ENCODE measurements around the gene TLR2.

TLR2 gene, protein sequence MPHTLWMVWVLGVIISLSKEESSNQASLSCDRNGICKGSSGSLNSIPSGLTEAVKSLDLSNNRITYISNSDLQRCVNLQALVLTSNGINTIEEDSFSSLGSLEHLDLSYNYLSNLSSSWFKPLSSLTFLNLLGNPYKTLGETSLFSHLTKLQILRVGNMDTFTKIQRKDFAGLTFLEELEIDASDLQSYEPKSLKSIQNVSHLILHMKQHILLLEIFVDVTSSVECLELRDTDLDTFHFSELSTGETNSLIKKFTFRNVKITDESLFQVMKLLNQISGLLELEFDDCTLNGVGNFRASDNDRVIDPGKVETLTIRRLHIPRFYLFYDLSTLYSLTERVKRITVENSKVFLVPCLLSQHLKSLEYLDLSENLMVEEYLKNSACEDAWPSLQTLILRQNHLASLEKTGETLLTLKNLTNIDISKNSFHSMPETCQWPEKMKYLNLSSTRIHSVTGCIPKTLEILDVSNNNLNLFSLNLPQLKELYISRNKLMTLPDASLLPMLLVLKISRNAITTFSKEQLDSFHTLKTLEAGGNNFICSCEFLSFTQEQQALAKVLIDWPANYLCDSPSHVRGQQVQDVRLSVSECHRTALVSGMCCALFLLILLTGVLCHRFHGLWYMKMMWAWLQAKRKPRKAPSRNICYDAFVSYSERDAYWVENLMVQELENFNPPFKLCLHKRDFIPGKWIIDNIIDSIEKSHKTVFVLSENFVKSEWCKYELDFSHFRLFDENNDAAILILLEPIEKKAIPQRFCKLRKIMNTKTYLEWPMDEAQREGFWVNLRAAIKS

GRCh38 chr4:153684182-153684970 lies at the start of gene TLR2:
TSS of gene TLR2 (plus strand) at chr4:153684280. CDS start at chr4:153702908, 18,628 bp downstream.
- in situ Hi-C loops (cut with HindIII; ENCODE audit: low sequenced_read_pairs), result no loop called here

DNA sequence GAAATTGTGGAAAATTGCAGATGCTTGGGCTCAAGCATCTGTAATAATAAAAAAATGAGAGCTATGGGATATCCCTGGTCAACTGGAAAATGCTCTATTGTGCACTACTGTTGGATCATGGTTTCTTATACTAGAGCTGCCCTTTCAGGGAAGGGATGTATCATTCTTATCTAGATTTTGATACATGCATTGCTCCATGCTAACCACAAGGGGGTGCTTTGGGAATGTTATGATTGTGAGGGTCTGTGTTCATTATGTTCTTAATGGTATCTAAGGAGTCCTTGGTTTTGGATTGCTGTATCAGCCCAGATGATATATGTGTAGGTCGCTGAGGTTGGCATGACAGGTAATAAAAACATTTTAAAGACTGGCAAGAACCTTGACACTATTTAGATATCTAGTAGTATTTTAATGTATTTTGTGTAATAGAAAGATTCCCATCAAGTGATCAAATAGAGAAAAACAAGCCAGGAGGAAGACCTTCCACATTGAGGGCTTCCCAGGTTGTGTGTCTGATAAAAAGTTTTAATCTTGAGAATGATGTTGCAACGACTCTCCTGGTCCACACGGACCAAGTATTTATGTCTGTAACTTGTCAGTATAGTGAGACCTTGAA lies 49.2 kb upstream of the TLR2 start:
- in situ Hi-C loops (cut with HindIII; ENCODE audit: low sequenced_read_pairs), result no loop called here

DNA sequence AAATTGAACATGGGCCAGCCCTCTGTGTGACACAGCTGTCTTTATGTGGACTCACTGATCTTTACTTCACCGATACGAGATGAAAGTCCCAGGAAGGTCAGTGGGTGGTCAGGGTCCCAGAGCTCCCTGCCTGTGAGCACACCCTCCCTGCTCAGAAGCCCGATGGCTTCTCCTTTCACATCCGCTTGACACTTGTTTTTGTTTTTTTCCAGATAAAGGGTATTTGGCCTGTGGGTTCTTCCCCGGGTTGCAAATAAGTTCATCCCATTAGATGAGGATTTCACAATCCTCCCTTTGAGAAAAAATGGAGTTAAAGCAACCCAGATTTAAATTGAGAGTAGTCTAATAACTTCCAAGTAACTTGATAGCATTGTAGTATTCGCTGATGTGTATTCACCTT lies 48.2 kb upstream of the TLR2 start:
- in situ Hi-C loops (cut with HindIII; ENCODE audit: low sequenced_read_pairs), result no loop called here

- in situ Hi-C loops (cut with HindIII; ENCODE audit: low sequenced_read_pairs), result no loop called here
Observed at GRCh38 chr4:153637201-153637600, 46.9 kb upstream of the TLR2 start.

- in situ Hi-C loops (cut with HindIII; ENCODE audit: low sequenced_read_pairs), result no loop called here
Observed at GRCh38 chr4:153638011-153638410, 46.1 kb upstream of the TLR2 start.

GRCh38 chr4:153638999-153639398 lies 45.1 kb upstream of the TLR2 start:
- in situ Hi-C loops (cut with HindIII; ENCODE audit: low sequenced_read_pairs), result no loop called here

DNA sequence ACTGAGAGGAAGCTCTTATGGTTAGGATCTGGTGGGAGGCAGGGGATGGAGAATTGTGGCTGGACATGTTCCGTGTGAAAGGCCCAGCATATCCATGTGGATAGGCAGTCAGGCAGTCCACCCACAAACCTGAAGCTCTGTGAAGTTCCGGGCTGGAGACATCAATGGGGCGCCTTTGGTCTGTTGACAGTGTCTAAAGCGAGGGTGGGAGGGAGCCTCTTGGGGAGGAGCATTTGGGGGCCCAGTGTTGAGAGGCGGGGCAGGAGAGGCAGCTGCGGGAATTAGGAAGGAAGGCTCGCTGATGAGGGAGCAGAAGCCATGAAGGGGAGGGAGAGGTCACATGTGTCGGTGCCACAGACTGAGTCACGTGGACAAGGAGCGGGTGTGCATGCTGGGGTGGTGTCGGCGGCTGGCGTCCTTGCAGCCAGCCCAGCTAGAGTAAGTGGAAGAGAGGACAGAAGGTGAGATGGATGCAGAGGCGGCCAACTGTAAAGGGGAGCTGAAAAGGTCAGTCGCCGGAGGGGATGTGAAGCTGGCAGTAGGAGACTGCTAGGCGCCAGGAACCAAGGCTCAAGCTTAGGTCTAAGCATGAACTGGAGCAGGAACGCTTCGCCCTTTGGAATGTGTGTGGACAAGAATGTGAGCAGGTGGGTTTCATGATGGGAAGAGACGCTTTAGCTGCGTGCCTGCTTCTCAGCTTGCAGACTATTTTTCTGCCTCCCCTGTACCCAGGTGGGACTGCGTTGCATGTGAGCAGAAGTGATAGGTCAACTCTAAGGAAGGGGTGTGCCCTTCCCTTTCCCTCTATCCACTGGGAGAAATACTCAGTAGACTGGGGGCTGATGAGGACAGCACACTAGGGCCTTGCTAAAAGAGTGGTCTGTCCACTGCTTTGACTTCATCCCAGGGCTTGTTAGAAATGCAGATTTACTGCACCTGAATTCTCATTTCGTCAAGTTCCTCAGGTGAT lies 44.0 kb upstream of the TLR2 start:
- in situ Hi-C loops (cut with HindIII; ENCODE audit: low sequenced_read_pairs), result no loop called here

- in situ Hi-C loops (cut with HindIII; ENCODE audit: low sequenced_read_pairs), result no loop called here
Observed at GRCh38 chr4:153641532-153641931, 42.5 kb upstream of the TLR2 start.

DNA sequence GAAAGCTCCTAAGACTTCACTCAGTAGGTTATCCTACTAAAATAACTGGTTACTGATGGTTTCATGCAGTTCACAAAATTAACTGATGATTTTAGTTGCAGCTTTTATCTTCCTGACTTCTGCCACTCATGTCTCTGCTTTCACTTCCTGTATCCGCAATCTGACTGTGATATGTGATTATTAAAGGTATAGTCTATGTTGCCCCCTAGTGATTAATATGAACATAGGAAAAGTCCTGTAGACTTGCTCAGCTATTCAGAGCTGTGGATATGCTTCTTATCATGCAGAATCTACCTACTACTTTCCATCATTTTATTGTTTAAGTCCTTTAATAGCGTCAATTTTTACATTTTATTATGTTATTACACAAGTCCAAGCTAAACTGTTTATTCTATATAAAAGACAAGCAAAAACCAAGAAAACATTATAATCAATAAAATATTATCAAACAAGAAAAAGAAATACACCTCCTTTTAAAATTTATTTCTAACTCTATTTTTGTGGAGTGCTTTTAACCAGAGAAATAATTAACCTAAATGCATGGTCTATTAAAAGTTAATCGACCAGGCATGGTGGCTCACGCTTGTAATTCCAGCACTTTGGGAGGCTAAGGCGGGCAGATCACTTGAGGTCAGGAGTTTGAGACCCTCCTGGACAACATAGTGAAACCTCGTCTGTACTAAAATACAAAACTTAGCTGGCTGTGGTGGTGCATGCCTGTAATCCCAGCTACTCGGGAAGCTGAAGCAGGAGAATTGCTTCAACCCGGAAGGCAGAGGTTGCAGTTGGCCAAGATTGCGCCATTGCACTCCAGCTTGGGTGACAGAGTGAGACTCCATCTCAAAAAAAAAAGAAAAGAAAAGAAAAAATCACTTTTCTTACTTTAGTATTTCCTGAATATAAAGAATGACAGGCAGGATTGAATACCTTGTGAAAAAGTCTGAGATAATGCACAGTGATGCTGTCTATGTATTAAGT lies 40.4 kb upstream of the TLR2 start:
- in situ Hi-C loops (cut with HindIII; ENCODE audit: low sequenced_read_pairs), result no loop called here

DNA sequence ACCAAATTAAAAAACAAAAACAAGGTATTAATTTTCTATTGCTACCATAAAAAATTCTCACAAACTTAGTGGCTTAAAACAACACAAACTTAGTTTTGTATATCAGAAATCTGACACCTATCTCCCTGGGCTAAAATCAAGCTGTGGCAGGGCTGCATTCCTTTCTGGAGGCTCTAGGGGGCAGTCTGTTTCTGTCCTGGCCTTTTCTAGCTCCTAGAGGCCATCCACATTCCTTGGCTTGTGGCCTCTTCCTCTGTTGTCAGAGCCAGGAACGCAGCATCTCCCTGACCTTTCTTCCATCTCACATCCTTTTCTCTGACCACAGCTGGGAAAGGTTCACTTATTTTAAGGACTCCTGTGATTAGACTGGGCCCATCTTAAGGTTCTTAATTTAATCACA lies 38.9 kb upstream of the TLR2 start:
- in situ Hi-C loops (cut with HindIII; ENCODE audit: low sequenced_read_pairs), result no loop called here

DNA sequence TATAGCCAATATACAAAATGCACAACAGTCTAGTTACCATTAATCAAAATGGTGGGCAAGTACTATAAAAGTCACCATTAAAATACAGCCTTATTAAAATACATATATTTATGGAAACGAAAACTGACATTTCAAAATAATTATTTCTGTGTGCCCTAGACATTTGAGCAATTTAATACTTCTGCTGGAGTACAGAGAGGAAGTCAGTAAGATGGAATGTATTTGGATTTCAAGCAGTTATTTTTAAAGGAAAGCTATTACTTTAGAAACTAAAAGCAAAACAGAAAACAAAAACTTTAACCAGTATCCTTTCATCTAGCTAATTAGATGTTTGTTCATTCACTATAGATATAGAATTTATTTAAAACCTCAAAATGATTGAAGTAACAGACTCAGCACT lies 37.8 kb upstream of the TLR2 start:
- in situ Hi-C loops (cut with HindIII; ENCODE audit: low sequenced_read_pairs), result no loop called here

DNA sequence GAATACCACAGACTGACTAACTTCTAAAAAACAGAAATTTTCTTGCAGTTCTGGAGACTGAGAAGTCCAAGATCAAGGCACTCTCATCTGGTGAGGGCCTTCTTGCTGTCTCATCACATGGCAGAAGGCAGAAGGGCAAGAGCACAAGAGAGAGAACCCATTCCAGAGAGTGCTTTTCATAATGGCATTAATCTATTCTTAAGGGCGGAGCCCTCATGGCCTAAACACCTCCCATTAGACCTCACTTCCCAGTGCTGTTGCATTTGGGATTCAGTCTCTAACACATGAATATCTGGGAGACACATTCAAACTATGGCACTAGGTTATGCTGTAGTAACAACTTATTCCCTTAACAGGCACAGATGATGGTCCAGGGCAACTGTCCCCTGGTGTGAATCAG lies 37.1 kb upstream of the TLR2 start:
- in situ Hi-C loops (cut with HindIII; ENCODE audit: low sequenced_read_pairs), result no loop called here

DNA sequence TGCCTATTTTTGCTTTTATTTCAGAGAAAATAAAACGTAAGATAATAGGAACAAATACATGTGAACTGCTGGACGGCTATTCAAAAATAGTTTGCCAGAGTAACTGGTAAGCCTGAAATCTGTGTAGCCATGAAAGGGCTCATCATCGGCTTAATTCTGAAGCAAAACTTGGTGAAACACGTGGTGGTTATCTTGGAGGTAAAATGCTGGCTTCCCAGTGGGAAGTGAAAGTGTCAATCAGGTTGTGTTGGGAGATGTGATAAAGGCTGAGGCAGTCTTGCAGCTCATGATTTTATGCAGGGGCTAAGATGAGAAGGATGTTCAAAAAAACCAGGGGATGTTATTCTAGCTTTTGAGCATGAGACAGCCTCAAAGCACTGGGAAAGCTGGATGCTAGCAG lies 36.1 kb upstream of the TLR2 start:
- in situ Hi-C loops (cut with HindIII; ENCODE audit: low sequenced_read_pairs), result no loop called here

GRCh38 chr4:153649572-153649991 lies 34.5 kb upstream of the TLR2 start:
- in situ Hi-C loops (cut with HindIII; ENCODE audit: low sequenced_read_pairs), result no loop called here

DNA sequence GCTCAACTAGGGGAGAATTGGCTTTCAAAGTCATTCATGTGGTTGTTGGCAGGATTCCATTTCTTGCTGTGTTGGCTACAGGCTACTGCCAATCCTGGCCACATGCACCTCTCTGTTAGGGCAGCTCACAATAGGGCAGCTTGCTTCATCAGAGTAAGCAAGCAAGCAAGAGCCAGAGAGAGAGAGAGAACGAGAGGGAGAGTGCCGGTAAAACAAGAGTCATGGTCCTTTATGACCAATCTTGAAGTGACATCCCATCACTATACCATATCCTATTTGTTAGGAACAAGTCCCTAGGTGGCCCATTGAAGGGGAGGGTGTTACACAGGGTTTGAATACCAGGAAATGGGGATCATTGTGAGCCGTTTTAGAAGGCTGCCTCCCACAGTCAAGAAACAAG lies 33.0 kb upstream of the TLR2 start:
- in situ Hi-C loops (cut with HindIII; ENCODE audit: low sequenced_read_pairs), result no loop called here

DNA sequence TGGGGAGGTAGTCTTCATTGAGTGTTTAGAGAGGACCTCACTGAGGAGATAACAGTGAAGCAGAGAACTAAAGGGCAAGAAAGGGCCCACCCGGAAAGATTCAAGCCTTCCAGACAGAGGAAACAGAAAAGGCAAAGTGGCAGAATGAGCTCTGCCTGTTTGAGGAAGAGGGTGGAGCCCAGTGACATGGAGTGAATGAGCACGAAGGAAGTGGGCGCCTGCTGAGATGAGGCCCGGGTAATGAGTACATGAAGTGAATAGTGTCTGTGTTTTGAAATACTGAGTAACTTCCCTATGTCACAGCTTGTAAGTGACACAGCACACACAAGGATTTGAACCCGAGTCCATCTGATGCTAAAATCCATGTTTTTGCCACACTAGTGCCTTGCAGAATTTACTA lies 32.5 kb upstream of the TLR2 start:
- in situ Hi-C loops (cut with HindIII; ENCODE audit: low sequenced_read_pairs), result no loop called here

DNA sequence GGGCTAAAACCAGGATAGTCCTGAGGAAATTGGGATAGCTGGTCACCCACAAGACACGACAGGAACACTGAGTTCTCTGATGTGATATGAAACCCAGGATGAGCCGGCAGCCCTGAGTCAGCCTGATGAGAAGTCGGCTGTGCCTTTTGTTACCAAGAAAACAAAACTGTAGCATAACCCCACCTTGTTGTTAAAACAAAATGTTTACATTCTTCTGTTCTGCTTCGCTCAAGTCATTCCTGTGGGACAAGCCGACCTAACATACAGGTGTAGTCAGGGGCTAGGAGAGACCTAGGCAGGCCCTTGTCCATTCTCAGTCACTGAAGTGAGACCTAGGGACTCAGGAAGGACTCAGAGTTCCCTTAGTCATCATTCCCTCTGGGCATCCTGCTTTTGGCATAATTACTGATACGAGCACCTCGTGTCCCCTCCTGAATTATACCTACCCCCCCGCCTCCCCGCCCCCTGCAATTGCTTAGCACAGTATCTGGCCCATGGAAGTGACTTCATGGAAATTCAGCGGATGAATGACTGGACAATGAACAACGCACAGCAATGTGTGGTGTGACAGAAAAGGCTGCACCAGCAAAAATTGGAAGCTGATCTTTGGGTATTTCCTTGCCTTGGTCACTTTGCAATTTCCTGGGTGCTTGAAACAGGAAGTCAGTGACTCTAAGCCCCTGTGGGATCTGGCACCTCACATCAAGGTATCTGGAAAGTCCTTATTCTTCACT lies 31.9 kb upstream of the TLR2 start:
- in situ Hi-C loops (cut with HindIII; ENCODE audit: low sequenced_read_pairs), result no loop called here

GRCh38 chr4:153655002-153655541 lies 29.0 kb upstream of the TLR2 start:
- in situ Hi-C loops (cut with HindIII; ENCODE audit: low sequenced_read_pairs), result no loop called here

All from endothelial cell of hepatic sinusoid (primary cell).